ENCODE measurements around the gene SLC44A1.

The SLC44A1 gene

GRCh38 chr9:105281926-105282325, 37.5 kb downstream of the SLC44A1 start:
- H3K27me3 ChIP-seq (ENCODE audit: control insufficient read depth, insufficient read depth, low read length): no peaks in the 10 kb centered on the region
- H3K9ac ChIP-seq (ENCODE audit: low read length): no peak overlapping the region
- H3K4me1 ChIP-seq (ENCODE audit: control insufficient read depth, insufficient read depth, low read length): no peaks in the 10 kb centered on the region
- H3K27ac ChIP-seq (ENCODE audit: low read depth, low read length): no peak overlapping the region
- H3K36me3 ChIP-seq (ENCODE audit: control insufficient read depth, insufficient read depth, low read length): no peaks in the 10 kb centered on the region
- H3K4me3 ChIP-seq (ENCODE audit: low read length): no peak overlapping the region

- Histone ChIP-seq H3K4me3 (ENCODE audit: low read length) (no peak overlapping the region), H3K9ac (ENCODE audit: low read length) (no peak overlapping the region), H3K27ac (ENCODE audit: low read depth, low read length) (no peak overlapping the region), H3K36me3 (ENCODE audit: control insufficient read depth, insufficient read depth, low read length) (no peaks in the 10 kb centered on the region), H3K4me1 (ENCODE audit: control insufficient read depth, insufficient read depth, low read length) (no peaks in the 10 kb centered on the region), H3K27me3 (ENCODE audit: control insufficient read depth, insufficient read depth, low read length) (no peaks in the 10 kb centered on the region)
Observed at GRCh38 chr9:105282870-105283621, 38.6 kb downstream of the SLC44A1 start.

- H3K27ac ChIP-seq (ENCODE audit: low read depth, low read length): no peak overlapping the region
- no peak overlapping the region for H3K9ac ChIP-seq (ENCODE audit: low read length)
- no peak overlapping the region for H3K4me3 ChIP-seq (ENCODE audit: low read length)
- no peaks in the 10 kb centered on the region for H3K27me3 ChIP-seq (ENCODE audit: control insufficient read depth, insufficient read depth, low read length)
- H3K36me3 ChIP-seq (ENCODE audit: control insufficient read depth, insufficient read depth, low read length): no peaks in the 10 kb centered on the region
- no peaks in the 10 kb centered on the region for H3K4me1 ChIP-seq (ENCODE audit: control insufficient read depth, insufficient read depth, low read length)
Observed at GRCh38 chr9:105283795-105284194, 39.3 kb downstream of the SLC44A1 start.

- H3K27me3 ChIP-seq (ENCODE audit: control insufficient read depth, insufficient read depth, low read length): no peaks in the 10 kb centered on the region
- H3K4me3 ChIP-seq (ENCODE audit: low read length): no peak overlapping the region
- H3K27ac ChIP-seq (ENCODE audit: low read depth, low read length): no peak overlapping the region
- no peak overlapping the region for H3K9ac ChIP-seq (ENCODE audit: low read length)
- no peaks in the 10 kb centered on the region for H3K36me3 ChIP-seq (ENCODE audit: control insufficient read depth, insufficient read depth, low read length)
- H3K4me1 ChIP-seq (ENCODE audit: control insufficient read depth, insufficient read depth, low read length): no peaks in the 10 kb centered on the region
Observed at GRCh38 chr9:105284463-105284862, 40.0 kb downstream of the SLC44A1 start.

- Histone ChIP-seq H3K4me3 (ENCODE audit: low read length) (no peak overlapping the region), H3K36me3 (ENCODE audit: control insufficient read depth, insufficient read depth, low read length) (no peaks in the 10 kb centered on the region), H3K27ac (ENCODE audit: low read depth, low read length) (no peak overlapping the region), H3K9ac (ENCODE audit: low read length) (no peak overlapping the region), H3K27me3 (ENCODE audit: control insufficient read depth, insufficient read depth, low read length) (no peaks in the 10 kb centered on the region), H3K4me1 (ENCODE audit: control insufficient read depth, insufficient read depth, low read length) (no peaks in the 10 kb centered on the region)
Observed at GRCh38 chr9:105286098-105286497, 41.6 kb downstream of the SLC44A1 start.

DNA sequence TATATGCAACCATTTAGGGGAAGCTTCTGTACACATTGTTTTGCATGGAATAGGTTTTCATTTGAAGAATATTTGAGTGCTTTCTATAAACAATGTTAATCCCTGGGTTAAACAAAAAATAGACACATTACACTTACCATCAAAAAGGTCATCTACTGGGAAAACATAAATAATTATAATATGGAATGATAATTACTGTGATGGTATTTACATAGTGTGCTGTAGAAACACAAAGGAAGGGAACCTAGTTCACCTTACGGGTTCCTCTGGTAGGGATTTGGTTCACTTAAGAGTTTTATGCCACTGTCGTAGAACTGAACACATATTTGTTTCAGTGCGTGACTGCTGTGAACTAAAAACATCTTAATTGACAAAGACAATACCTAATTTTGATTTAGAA, 44.9 kb downstream of the SLC44A1 start:
- Histone ChIP-seq H3K4me3 (ENCODE audit: low read length) (no peak overlapping the region), H3K4me1 (ENCODE audit: control insufficient read depth, insufficient read depth, low read length) (peaks cover 6% of the 10 kb centered on the region), H3K36me3 (ENCODE audit: control insufficient read depth, insufficient read depth, low read length) (no peaks in the 10 kb centered on the region), H3K9ac (ENCODE audit: low read length) (no peak overlapping the region), H3K27ac (ENCODE audit: low read depth, low read length) (no peak overlapping the region), H3K27me3 (ENCODE audit: control insufficient read depth, insufficient read depth, low read length) (no peaks in the 10 kb centered on the region)

DNA sequence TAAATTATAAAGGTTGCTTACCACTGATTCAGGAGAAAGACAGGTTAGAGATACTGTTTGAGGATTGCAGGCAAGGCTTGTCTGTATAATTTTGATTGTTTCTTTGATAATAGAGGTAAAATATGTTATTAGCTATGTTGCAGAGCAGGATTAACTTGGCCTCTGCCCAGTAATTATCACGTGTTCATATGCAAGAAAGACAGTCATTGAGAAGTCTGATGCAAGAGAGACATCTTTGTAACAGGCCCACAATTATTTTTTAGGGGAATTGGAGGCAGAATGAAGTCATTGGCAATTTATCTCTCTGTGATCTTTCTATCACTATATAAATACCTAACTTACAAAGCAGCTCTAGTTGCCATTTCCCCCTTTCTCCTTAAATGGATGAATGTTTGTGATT, 46.0 kb downstream of the SLC44A1 start:
- Histone ChIP-seq H3K36me3 (ENCODE audit: control insufficient read depth, insufficient read depth, low read length) (no peaks in the 10 kb centered on the region), H3K4me1 (ENCODE audit: control insufficient read depth, insufficient read depth, low read length) (peaks cover 6% of the 10 kb centered on the region), H3K9ac (ENCODE audit: low read length) (no peak overlapping the region), H3K27ac (ENCODE audit: low read depth, low read length) (no peak overlapping the region), H3K27me3 (ENCODE audit: control insufficient read depth, insufficient read depth, low read length) (no peaks in the 10 kb centered on the region), H3K4me3 (ENCODE audit: low read length) (no peak overlapping the region)

GRCh38 chr9:105290954-105291353, 46.5 kb downstream of the SLC44A1 start:
- no peaks in the 10 kb centered on the region for H3K27me3 ChIP-seq (ENCODE audit: control insufficient read depth, insufficient read depth, low read length)
- no peaks in the 10 kb centered on the region for H3K36me3 ChIP-seq (ENCODE audit: control insufficient read depth, insufficient read depth, low read length)
- H3K9ac ChIP-seq (ENCODE audit: low read length): no peak overlapping the region
- H3K4me1 ChIP-seq (ENCODE audit: control insufficient read depth, insufficient read depth, low read length): peaks cover 6% of the 10 kb centered on the region
- H3K4me3 ChIP-seq (ENCODE audit: low read length): no peak overlapping the region
- no peak overlapping the region for H3K27ac ChIP-seq (ENCODE audit: low read depth, low read length)

GRCh38 chr9:105291422-105291859, 47.0 kb downstream of the SLC44A1 start:
- no peak overlapping the region for H3K27ac ChIP-seq (ENCODE audit: low read depth, low read length)
- H3K27me3 ChIP-seq (ENCODE audit: control insufficient read depth, insufficient read depth, low read length): no peaks in the 10 kb centered on the region
- H3K9ac ChIP-seq (ENCODE audit: low read length): no peak overlapping the region
- H3K4me3 ChIP-seq (ENCODE audit: low read length): no peak overlapping the region
- peaks cover 6% of the 10 kb centered on the region for H3K4me1 ChIP-seq (ENCODE audit: control insufficient read depth, insufficient read depth, low read length)
- no peaks in the 10 kb centered on the region for H3K36me3 ChIP-seq (ENCODE audit: control insufficient read depth, insufficient read depth, low read length)

DNA sequence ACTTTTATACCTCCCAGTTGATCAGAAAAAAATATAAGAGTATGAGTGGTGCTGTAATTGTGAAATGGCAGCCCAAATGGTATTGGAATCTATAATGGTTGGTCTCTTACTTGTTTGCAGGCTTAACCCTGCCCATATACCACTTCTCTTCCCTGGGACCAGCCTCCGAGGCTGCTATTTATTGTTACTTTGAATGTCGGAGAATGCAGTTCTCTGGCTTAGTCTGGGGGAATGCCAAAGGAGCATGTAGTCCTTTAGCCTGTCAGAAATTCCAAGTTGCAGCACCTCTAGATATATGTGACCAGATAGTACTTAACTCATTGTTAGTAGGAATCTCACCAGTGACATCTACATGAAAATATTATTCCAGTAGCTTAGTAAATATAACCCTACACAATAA, 47.5 kb downstream of the SLC44A1 start:
- no peak overlapping the region for H3K9ac ChIP-seq (ENCODE audit: low read length)

DNA sequence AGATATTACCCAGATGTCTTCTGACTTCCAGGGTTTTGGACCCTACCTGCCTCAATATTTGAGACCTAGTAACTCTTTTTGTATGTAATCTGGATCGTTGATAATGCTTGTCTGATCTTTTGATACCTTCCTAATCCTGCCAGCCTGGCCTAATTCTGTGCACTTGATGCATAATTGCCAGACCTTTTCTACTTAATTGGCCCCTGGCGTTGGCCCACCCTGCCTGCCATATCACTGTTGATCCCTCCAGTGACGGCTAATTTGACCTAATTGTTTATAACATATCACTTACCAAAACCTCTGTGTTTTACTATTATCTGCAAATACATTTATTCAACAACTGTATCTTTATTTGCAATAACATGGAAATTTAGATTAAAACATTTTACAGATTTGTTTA, 49.0 kb downstream of the SLC44A1 start:
- Histone ChIP-seq H3K9ac (ENCODE audit: low read length) (no peak overlapping the region), H3K36me3 (ENCODE audit: control insufficient read depth, insufficient read depth, low read length) (no peaks in the 10 kb centered on the region), H3K27ac (ENCODE audit: low read depth, low read length) (no peak overlapping the region), H3K4me1 (ENCODE audit: control insufficient read depth, insufficient read depth, low read length) (peaks cover 6% of the 10 kb centered on the region), H3K4me3 (ENCODE audit: low read length) (no peak overlapping the region), H3K27me3 (ENCODE audit: control insufficient read depth, insufficient read depth, low read length) (no peaks in the 10 kb centered on the region)

More for the DNA sequence above, 47.5 kb downstream of the SLC44A1 start:
- H3K27ac ChIP-seq (ENCODE audit: low read depth, low read length): no peak overlapping the region
- no peak overlapping the region for H3K4me3 ChIP-seq (ENCODE audit: low read length)
- H3K27me3 ChIP-seq (ENCODE audit: control insufficient read depth, insufficient read depth, low read length): no peaks in the 10 kb centered on the region
- no peaks in the 10 kb centered on the region for H3K36me3 ChIP-seq (ENCODE audit: control insufficient read depth, insufficient read depth, low read length)
- peaks cover 6% of the 10 kb centered on the region for H3K4me1 ChIP-seq (ENCODE audit: control insufficient read depth, insufficient read depth, low read length)

DNA sequence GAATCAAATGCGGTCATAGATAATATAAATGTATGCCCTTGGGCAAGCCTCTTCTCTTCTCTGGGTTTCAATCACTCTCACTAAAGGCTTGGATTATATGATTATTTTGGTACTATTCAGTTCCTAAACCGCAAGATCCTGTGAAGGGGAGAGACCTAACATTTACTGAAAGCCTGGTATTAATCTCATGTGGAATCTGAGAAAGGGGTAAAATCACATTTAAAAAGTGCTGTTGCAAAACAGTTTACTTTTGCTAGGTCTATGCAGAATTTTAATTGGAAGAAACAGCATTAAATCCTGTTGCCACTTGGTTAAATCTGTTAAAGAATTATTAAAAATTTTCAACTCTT, 50.7 kb downstream of the SLC44A1 start:
- no peaks in the 10 kb centered on the region for H3K36me3 ChIP-seq (ENCODE audit: control insufficient read depth, insufficient read depth, low read length)
- H3K4me1 ChIP-seq (ENCODE audit: control insufficient read depth, insufficient read depth, low read length): peaks cover 6% of the 10 kb centered on the region
- no peak overlapping the region for H3K27ac ChIP-seq (ENCODE audit: low read depth, low read length)
- no peak overlapping the region for H3K9ac ChIP-seq (ENCODE audit: low read length)
- H3K27me3 ChIP-seq (ENCODE audit: control insufficient read depth, insufficient read depth, low read length): no peaks in the 10 kb centered on the region
- H3K4me3 ChIP-seq (ENCODE audit: low read length): no peak overlapping the region

GRCh38 chr9:105295986-105296385, 51.5 kb downstream of the SLC44A1 start:
- Histone ChIP-seq H3K27me3 (ENCODE audit: control insufficient read depth, insufficient read depth, low read length) (no peaks in the 10 kb centered on the region), H3K9ac (ENCODE audit: low read length) (no peak overlapping the region), H3K4me3 (ENCODE audit: low read length) (no peak overlapping the region), H3K27ac (ENCODE audit: low read depth, low read length) (no peak overlapping the region), H3K36me3 (ENCODE audit: control insufficient read depth, insufficient read depth, low read length) (no peaks in the 10 kb centered on the region), H3K4me1 (ENCODE audit: control insufficient read depth, insufficient read depth, low read length) (peaks cover 6% of the 10 kb centered on the region)

Data from rectal smooth muscle tissue (tissue), 1 donor.